HG03139 (cell line): ENCODE measurements around the gene VPS35L.
"Not testable (repeated sequence)": the region's sequence is repeated elsewhere in the genome, so short reads cannot be mapped to it uniquely, and the experiment has no call there.

Experiments
- ATAC-seq: cut with Tn5 transposase; IDR thresholded peaks from one replicate; pipeline ENCODE4 v1.9.1; 2021; ENCODE audit not compliant: unreplicated experiment

VPS35L gene

DNA sequence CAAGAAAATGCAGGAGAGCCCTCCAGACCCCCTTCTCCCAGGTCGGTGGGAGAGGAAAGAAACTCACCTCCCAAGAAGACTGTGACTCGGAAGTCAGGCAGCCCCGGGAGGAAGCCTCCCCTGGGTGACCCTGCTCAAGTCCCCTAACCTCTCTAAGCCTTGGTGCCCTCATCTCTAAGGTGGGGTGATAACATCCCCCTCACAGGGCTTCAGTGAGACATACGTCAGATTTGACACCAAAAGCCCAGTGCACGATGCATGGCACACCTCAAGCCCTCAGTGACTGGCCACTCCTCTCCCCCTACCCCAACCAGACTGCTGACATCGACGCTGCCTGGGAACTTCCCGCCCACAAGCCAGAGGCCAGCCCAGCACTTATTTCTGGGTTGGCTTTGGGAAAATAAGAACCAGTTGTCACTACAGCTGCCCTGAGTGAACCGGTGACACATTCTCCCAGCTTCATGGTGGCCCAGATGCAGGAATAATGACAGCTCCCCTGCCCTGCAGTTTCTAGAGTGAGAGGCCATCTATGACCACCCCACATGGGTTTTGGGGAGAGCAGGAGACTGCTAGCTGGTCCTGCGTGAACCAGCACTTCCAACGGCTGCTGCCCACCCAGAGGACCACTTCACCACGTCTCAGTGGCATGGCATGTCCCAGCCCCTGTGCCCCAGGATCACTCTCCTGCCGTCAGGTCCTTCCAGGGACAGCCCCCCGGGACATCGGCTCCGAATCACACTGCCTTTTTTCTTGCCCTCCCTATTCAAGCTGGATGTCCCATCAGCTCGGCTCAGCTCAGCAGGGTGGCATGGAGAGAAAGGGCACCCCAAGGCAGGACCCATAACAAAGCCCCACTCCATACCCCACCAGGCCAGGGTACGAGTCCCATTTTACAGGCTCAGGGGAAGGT, 153.0 kb downstream of the VPS35L start:
- no peak for ATAC-seq

DNA sequence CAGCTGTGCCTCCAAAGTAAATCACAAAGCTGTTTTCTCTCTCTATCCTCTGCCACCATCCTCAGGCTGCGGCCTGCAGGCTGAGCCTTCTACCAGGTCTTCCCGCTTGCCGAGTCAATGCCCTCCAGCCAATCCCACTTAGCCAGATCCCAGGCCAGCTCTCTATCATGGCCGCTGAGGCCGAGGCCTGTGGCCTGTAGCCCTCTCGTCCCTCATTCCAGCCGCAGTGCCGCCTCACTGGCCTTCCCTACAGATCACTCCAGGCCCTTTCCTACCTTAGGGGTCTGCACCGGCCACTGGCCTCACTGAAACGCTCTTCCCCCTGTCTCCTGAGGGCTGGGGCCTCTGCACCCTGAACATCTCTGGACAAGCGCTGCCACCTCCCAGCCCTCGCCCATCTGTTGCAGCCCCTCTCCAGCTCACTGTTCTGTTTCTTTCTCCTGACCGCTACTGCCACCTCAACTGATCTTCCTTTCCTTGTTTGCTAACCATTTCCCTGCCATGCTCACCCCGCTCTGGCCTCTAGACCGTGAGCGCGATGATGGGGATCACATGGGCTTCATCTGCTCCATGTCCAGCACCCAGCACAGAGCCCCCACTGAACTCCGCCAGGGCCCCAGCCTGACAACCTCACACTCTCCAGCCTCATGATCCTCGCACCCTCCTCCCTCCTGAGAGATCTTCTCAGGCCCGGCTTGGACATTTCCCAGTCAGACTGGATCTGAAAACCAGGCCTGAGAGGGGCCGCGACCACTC, 154.1 kb downstream of the VPS35L start:
- ATAC-seq = no peak

DNA sequence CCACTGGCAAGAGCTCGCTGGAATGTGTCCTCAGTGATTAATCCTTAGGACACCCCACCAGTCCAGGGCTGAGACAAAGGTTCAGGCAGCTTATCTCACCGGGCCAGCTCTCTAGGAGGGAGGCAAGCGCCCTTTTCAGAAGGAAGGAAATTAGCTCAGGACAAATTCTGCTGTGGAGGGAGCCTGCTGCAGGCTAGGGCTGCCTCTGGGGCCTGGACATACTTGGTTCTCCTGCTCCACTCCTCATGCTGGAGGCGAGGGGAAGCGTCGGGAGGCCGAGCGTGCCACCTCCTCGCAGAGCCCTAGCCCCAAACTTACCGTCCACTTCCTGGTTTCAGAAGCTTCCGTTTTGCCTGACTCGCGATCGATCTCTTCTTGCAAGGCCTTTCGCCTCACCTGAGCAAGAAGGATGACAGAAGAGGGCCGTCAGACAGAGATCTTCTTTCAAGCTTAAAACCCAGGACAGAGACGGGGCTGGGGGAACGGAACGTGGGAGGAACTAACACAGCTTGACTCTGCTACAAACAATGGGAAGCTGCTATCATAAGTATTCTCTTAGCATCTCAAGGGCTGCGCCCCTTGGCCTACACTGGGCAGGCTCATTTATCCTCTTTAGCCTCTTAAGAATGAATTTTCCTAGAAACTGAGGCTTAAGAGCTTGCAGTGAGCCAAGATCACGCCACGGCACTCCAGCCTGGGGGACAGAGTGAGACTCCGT, 154.8 kb downstream of the VPS35L start:
- ATAC-seq = no peak

DNA sequence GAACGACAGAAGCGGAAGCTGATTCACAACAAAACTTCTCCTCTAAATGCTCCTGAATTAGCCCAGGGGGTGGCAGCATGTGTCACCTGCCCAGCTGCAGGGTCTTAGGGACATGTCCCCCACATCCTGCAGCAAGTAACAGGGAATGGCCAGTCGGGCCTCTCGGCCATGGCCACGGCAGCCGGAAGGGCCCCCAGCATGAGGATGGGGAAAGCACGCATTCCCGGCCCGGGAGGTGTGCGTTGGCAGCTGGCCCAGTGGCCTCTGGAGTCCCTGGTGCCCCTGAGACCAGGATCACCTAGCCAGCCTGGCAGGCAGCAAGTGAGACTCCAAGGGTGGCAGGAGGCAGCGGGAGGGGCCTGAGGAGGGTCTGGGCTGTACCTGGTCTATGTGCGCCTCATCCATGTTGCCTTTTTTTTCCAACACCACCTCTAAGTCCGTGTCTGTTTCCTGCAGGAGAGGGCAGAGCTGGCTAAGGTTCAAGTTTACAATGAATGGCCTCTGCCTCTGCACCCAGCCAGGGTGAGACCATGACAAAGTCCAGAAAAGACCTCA, 155.6 kb downstream of the VPS35L start:
- ATAC-seq = no peak

DNA sequence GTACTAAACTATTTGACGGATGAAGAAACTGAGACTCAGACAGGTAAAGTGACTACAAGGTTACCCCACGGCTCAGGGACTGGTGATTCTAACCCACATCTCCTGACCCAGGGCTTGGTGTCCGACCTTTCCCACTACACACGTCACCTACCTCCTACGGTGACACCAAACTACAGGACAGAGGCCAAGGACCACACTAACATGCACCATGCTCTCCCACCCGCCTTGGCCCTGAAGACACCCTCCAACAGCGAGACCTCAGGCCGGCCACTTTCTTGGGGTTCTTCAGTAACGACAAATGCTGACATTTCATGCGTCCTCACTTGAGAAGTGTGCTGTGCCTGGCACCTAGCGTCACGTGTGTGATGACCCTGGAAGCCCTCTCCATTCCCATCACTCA, 156.1 kb downstream of the VPS35L start:
- no peak for ATAC-seq

DNA sequence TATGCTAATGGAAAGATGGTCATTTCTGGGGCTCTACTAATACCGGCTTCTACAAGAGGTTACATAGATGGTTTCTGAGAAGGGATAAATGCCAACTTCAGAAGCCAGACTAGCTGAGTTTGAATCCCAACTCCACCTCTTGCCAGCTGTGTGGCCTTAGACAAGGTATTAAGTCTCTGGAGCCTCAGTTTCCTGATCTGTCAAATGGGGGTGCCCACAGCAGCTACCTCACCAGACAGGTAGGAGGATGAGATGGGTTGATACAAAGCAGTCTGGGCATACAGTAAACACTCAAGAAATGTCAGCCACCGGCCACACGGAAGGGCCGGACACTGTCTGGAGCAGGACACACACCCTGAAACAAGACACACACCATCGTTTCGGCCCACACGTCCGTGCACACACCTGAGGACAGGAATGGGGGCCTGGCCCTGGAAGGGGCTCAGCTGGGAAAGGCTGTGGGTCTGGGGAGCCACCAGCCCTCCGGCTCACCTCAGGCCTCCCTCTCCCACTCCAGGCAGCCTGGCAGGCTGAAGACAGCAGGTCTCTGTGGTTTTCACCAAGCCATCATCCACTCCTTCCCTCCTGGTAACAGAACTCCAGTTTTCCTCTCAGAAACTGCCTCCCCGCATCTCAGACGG, 157.0 kb downstream of the VPS35L start:
- ATAC-seq = no peak

DNA sequence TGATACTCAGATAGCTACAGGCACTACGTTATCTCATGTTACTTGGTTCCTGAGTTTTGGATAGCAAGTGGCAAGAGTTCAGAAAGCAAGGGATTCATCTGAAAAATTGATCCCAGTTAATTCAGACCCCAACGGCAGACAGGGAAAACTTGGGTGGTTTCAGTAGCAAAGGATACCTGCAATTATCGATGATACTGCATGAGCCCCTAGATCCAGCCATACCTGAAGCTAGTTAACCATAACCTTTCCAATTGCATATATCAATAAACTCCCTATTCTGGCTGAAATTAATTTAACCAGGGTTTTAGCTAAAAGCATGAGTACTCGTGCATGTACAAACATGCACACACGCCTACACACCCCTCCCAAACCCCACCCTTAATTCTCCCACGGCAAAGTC, 158.2 kb downstream of the VPS35L start:
- no peak for ATAC-seq

DNA sequence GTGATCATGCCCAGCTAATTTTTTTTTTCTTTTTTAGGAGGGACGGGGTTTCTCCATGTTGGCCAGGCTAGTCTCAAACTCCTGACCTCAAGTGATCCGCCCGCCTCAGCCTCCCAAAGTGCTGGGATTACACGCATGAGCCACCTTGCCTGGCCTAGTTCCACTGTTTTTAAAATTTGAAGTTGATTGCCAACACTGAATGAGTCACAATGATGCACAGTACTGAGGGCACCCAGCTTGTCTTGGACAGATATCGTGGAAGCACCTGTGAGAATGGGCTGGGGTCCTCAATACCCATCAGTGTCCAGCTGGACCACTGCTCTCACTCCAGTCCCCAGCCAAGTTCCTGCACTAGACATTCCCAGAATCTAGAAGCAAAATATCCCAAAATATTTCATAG, 160.1 kb downstream of the VPS35L start:
- ATAC-seq = no peak

DNA sequence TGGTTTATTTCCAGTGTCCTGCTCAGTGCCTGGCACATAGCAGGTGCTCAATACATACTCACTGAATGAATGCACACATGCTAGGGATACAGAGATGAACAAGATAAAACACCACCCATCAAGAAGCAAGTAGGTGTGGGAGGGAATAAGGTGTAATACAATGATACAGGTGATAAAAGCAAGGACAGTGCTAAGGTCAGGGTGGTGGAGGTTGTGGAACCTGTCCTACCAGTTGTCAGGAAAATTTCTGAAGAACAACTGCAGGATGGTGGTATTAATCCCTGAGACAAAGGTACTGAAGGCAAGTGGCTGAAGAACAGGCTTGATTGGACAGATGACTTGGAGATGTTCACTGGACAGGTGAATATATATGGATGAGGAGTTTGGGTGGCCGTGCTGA, 160.7 kb downstream of the VPS35L start:
- ATAC-seq = no peak

DNA sequence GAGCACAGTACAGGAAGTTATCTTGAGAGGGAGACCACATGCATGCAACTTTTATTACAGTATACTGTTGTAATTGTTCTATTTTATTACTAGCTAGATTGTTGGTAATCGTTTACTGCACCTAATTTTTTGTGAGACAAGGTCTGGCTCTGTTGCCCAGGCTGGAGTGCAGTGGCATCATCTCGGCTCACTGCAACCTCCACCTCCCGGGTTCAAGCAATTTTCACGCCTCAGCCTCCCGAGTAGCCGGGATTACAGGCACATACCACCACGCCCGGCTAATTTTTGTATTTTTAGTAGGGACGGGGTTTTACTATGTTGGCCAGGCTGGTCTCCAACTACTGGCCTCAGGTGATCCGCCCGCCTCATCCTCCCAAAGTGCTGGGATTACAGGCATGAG, 161.2 kb downstream of the VPS35L start:
- ATAC-seq = not testable (repeated sequence)

DNA sequence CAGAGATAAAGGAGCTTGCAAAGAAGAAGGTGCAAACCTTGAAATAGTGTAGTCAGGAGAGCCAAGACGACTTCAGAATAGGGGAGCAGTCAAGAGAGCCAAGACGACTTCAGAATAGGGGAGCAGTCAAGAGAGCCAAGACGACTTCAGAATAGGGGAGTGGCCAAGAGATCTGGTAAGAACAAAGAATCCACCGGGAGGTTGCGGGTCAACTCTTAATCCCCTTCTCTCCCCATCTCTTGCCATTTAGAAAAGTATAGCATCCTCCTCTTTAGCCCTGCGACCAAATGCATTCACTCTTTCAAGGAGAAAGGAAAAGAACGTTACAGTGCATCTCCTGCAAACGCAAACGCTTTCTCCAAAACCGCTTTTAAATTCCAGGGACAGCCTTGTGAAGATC, 161.8 kb downstream of the VPS35L start:
- ATAC-seq = no peak

DNA sequence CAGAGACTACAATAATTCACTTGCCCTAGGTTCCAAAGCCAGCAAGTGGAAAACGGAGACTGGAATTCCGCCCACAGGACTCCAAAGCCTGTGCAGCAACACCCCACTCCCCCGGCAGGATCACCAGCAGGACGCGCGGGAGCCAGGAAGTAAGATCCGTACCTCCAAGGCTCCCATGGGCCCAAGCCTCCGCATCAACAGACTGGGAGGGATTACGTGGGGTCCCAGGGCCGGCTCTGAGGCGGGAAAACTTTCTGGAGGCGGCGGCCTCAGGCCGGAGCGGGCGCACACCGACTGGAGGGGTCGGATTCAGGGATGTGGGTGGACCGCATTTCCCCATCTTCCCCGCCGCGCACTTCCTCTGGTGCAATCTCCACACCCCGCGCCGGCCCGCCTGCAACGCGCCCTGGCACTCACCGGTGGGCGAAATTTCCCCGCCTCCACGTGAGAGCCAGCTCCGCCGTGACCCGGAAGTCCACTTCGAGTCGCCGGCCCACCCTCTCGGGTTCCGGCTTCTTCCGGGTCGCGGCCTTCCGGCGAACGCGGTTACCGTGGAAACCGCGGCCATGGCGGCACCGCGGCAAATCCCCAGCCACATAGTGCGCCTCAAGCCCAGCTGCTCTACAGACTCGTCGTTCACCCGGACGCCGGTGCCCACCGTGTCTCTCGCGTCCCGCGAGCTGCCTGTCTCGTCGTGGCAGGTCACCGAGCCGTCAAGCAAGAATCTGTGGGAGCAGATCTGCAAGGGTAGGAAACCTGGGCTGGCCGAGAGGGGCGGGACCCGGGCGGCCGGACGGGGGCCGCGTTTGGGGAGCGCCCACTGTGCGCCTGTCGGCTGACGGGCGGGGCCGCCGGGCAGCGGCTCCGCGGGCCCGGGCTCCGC, 162.5 kb downstream of the VPS35L start, which contains the start of the genes IQCK and KNOP1:
Gene IQCK (plus strand): TSS at position 531 of the 883 bp plus-strand sequence. CDS start 36 bp downstream, at position 567.
Gene KNOP1 (minus strand): TSS at position 487 of the 883 bp plus-strand sequence. CDS start 3,192 bp downstream, outside the sequence.
- peak; percentile 89 for ATAC-seq

DNA sequence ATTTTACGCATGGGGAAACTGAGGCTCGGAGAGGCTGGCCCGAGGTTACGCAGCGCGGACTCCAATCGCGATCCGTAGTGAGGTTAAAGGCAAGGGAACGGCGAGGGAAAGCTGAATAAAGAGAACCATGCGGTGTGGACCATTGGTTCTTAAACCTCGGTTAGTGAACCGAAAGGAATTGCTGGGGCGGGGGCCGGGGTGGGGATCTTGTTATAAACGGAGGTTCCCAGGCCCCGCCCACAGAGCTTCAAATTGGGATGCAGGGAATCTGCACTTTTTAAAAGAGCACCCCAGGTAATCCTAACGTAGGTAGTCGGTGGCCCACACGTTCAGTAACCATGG, 163.1 kb downstream of the VPS35L start:
- no peak for ATAC-seq

DNA sequence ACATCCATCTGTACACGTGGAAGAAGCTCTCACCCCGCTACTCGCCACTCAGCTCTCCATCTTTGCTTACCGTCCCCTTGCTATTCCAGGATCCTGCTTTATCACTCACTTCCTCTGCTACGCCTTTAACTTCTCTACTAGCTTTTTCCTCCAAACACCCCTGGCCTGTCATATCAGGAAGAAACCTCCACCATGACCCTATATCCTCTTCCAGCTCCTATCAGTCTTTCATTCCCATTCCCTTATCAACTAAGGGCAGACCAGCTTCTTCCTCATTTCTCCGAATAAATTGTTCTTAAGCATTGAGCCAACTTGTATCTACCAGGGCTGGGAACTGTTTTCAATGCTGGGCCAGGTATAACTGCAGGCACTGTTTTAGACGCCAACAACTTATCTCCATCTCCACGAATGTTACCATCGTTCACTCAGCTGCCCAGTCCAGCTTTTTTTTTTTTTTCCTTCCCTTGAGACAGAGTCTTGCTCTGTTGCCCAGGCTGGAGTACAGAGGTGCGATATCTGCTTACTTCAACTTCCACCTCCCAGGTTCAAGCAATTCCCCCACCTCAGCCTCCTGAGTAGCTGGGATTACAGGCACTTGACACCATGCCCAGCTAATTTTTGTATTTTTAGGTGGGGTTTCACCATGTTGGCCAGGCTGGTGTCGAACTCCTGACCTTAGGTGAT, 166.9 kb downstream of the VPS35L start:
- ATAC-seq = no peak

DNA sequence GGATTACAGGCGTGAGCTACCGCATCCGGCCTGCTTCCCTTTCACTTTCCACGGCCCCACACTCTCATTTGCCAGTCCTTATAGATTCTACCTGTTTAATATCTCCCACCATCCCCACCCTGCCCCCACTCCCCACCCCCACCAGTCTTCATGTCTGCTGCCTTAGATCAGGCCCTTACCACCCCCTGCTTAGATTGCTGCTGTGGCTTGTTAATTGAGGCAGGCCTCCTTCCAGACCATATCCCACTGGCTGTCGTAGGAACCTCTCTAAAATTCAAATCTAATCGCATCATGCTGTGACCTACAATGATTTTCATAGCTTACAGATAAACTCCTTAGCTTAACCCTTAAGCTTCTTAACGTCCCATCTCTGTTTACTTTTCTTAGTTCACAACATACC, 167.5 kb downstream of the VPS35L start:
- ATAC-seq = no peak

DNA sequence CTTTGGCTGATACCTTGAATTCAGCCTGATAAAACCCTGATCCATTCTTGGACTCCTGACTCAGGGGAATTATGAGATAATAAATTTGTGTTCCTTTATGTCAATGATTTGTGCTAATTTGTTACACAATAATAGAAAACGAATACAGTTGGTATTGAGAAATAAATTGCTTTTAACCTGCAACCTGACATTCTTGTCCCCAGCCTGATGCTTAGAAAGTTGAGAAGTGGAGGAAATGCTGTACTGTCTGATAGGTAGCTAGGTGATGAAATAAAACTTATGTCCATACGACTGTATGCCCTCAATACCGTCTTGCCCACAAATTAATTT, 173.1 kb downstream of the VPS35L start:
- no peak for ATAC-seq

DNA sequence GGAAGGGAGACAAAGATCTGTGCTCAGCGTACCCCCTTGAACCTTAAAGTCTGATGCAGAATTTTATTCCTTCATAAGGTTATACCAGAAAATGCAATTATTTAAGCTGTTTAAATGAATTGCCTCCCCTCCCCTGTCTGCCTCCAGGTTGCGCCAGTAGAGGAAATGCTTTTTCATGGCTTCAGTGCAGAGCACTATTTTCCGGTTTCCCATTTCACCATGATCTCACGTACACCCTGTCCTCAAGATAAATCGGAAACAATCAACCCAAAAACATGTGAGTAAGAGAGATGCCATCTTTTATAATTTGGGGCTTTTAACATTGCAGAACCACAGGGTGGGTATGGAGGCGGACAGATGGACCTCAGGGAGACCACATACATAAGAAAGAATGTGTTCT, 178.0 kb downstream of the VPS35L start:
- no peak for ATAC-seq

DNA sequence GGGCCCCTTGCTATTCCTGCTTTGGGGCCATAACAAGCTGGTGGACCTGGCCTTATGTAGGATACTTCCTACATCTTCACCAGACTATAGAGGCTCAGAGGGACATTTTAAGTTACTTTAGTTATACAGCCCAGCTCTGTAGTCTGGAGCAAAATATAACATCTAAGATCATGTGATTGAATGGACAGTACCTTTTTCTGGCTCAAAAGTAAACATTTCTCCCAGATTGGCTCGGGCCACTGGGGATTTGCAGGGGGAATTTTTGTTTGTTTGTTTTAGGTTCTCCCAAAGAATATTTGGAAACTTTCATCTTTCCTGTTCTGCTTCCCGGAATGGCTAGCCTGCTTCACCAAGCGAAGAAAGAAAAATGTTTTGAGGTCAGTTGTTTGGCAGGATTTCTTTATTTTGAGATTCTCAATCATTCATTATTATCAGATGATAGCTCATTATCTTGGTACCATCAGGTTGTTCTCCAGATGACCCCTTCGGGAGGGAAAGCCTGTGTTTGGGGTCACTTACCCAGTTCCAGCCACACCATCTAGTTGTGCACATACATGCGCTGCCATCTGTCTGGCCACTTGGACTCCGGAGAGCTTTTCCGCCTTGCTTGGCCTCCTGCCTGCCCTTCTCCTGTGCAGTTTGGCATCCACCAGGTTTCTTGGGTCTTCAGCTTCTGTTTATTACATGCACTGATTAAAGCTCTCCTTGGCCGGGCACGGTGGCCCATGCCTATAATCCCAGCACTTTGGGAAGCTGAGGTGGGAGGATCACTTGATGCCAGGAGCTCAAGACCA, 179.8 kb downstream of the VPS35L start:
- no peak for ATAC-seq
